ENCODE data around the gene NF2.

NF2 gene

DNA sequence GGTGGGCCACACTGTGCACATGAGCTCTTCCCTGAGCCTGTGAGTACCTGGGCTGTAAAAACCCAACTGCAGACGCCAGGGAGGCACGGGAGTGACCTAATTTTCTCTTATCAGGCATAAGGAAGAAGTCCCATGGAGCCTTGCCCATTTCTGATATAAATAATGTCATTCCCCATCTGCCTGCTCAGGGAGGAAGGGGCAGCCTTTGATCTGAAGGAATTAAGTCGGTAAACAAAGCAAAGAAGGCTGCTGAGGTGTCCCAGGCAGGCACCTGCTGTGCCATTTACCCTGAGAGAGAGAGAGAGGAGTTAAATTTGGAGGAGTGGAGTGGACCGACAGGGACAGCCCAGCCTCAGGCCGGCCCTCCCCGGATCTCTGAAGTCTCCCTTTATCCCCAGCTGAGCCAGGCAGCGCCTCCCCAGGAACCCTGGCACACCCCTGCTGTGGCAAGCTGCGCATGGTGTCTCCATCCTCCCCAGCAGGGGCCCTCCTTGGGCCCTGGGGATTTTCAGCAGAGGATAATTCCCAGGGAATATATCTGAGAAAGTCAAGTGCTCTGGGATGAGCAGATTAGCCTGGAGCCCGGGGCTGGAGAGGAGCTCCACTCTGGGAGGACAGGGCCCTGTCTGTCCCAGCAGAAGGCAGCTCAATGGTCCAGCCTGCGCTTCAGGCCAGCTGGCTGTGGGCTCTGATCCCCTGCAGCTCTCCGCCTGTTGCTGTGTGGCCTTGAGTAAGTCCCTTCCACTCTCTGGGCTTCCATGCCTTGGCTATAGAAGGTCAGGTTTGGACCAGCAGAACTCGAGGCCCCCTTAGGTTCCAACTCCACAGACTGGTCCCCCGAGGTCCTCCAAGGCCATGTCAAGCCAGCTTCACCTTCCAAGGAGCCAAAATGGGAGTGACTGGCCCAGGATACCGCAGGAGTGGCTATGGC is 98.8 kb downstream of the NF2 start:
- Histone ChIP-seq H3K4me3 (ENCODE audit: severe bottlenecking) (no peak overlapping the region), H3K27me3 (ENCODE audit: insufficient read depth, poor library complexity, severe bottlenecking) (no peaks in the 10 kb centered on the region), H3K36me3 (ENCODE audit: low read depth) (no peaks in the 10 kb centered on the region), H3K27ac (ENCODE audit: poor library complexity, severe bottlenecking) (no peak overlapping the region), H3K9me3 (ENCODE audit: severe bottlenecking) (no peaks in the 10 kb centered on the region), H3K4me1 (ENCODE audit: insufficient read depth, poor library complexity, severe bottlenecking) (no peaks in the 10 kb centered on the region)
- peak; percentile 42 for ATAC-seq (ENCODE audit: low read depth)
- no peak for DNase-seq (ENCODE audit: low spot score)
- no peak for TF ChIP-seq CTCF (IDR thresholded peaks at IDR 0.05; ENCODE audit: poor library complexity, severe bottlenecking)

DNA sequence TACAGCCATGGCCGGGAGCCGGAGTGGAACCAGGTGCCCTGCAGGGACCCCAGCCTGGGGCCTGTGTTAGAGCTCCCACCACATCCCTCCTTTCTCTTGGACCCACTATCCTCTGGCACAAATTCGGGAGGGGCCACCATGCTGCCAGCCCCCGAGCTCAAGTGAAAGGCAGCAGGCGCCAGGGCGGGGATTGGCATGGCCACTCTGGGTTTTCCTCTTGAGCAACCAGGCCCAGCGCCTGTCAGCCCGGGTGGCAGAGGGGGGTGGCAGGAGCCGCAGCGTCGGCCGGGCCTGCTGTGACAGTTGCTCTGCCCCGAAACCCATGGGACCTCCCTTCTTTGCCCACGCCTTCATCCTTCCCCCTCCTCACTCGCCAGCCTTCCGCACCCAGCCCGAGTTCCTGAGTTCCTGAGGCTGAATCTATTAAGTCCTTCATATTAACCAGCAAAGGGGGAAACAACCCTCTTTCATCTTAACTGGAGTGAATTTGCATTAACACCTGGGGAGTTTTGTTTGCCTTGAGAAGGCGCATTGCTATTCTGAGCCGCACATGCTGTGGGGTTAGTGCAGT is 99.6 kb downstream of the NF2 start:
- no peak for TF ChIP-seq CTCF (IDR thresholded peaks at IDR 0.05; ENCODE audit: poor library complexity, severe bottlenecking)
- Histone ChIP-seq H3K27me3 (ENCODE audit: insufficient read depth, poor library complexity, severe bottlenecking) (no peaks in the 10 kb centered on the region), H3K27ac (ENCODE audit: poor library complexity, severe bottlenecking) (no peak overlapping the region), H3K36me3 (ENCODE audit: low read depth) (no peaks in the 10 kb centered on the region), H3K4me3 (ENCODE audit: severe bottlenecking) (no peak overlapping the region), H3K4me1 (ENCODE audit: insufficient read depth, poor library complexity, severe bottlenecking) (no peaks in the 10 kb centered on the region), H3K9me3 (ENCODE audit: severe bottlenecking) (no peaks in the 10 kb centered on the region)
- no peak for DNase-seq (ENCODE audit: low spot score)
- ATAC-seq (ENCODE audit: low read depth): no peak

DNA sequence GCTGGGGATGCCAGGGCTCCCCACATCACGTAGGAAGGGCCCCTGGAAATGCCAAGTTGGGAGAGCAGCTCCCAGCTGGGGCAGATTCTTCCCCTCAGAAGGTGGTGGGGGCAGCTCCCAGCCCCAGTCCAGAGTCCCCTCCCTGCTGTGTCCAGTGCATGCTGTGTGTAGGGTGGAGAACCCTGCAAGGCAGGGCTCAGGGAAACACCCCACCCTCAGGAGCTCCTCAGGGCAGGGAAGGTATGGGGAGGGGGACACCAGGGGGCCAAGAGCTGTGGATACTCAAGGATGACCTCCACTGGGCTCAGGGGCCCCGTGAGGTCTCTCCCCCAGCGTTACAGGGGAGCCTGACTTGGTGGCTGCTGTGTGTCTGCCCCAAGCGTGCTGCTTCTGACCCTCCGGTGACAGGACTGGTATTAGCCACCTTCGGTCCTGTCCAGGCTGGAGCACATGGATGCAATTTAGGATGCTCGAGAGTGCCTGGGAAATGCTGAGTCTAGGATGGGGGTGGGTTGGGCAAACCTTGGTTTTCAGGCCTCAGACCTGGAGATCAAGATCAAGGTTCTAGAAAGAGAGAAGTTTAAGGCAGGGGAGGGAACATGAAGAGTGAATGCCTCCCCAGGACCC is 100.2 kb downstream of the NF2 start:
- ATAC-seq (ENCODE audit: low read depth) (no peak), DNase-seq (ENCODE audit: low spot score) (no peak)
- H3K4me1 ChIP-seq (ENCODE audit: insufficient read depth, poor library complexity, severe bottlenecking): no peaks in the 10 kb centered on the region
- H3K36me3 ChIP-seq (ENCODE audit: low read depth): no peaks in the 10 kb centered on the region
- no peaks in the 10 kb centered on the region for H3K27me3 ChIP-seq (ENCODE audit: insufficient read depth, poor library complexity, severe bottlenecking)
- no peak overlapping the region for H3K4me3 ChIP-seq (ENCODE audit: severe bottlenecking)
- TF ChIP-seq CTCF (IDR thresholded peaks at IDR 0.05; ENCODE audit: poor library complexity, severe bottlenecking): no peak
- H3K9me3 ChIP-seq (ENCODE audit: severe bottlenecking): no peaks in the 10 kb centered on the region
- H3K27ac ChIP-seq (ENCODE audit: poor library complexity, severe bottlenecking): no peak overlapping the region

GRCh38 chr22:29704528-29705285 is 101.3 kb downstream of the NF2 start:
- H3K4me3 ChIP-seq (ENCODE audit: severe bottlenecking): no peak overlapping the region
- ATAC-seq (ENCODE audit: low read depth) (no peak), DNase-seq (ENCODE audit: low spot score) (no peak)
- H3K9me3 ChIP-seq (ENCODE audit: severe bottlenecking): no peaks in the 10 kb centered on the region
- no peaks in the 10 kb centered on the region for H3K36me3 ChIP-seq (ENCODE audit: low read depth)
- no peaks in the 10 kb centered on the region for H3K4me1 ChIP-seq (ENCODE audit: insufficient read depth, poor library complexity, severe bottlenecking)
- H3K27me3 ChIP-seq (ENCODE audit: insufficient read depth, poor library complexity, severe bottlenecking): no peaks in the 10 kb centered on the region
- no peak overlapping the region for H3K27ac ChIP-seq (ENCODE audit: poor library complexity, severe bottlenecking)
- no peak for TF ChIP-seq CTCF (IDR thresholded peaks at IDR 0.05; ENCODE audit: poor library complexity, severe bottlenecking)
